HG02943 (cell line): ENCODE results near the gene SMPD4.
"Not testable (repeated sequence)": the region's sequence is repeated elsewhere in the genome, so short reads cannot be mapped to it uniquely, and the experiment has no call there.

ENCODE experiments used
- ATAC-seq: cut with Tn5 transposase; IDR thresholded peaks from one replicate; pipeline ENCODE4 v1.9.1; 2021; ENCODE audit warnings: mild to moderate bottlenecking, low read depth, moderate library complexity; ENCODE audit not compliant: unreplicated experiment

The SMPD4 gene, protein sequence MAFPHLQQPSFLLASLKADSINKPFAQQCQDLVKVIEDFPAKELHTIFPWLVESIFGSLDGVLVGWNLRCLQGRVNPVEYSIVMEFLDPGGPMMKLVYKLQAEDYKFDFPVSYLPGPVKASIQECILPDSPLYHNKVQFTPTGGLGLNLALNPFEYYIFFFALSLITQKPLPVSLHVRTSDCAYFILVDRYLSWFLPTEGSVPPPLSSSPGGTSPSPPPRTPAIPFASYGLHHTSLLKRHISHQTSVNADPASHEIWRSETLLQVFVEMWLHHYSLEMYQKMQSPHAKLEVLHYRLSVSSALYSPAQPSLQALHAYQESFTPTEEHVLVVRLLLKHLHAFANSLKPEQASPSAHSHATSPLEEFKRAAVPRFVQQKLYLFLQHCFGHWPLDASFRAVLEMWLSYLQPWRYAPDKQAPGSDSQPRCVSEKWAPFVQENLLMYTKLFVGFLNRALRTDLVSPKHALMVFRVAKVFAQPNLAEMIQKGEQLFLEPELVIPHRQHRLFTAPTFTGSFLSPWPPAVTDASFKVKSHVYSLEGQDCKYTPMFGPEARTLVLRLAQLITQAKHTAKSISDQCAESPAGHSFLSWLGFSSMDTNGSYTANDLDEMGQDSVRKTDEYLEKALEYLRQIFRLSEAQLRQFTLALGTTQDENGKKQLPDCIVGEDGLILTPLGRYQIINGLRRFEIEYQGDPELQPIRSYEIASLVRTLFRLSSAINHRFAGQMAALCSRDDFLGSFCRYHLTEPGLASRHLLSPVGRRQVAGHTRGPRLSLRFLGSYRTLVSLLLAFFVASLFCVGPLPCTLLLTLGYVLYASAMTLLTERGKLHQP

GRCh38 chr2:130181325-130181879 is at the start of gene SMPD4:
Gene SMPD4, minus strand, starts transcription at chr2:130181602. Its CDS starts 5,010 bp downstream, at chr2:130176592.
- ATAC-seq, result peak; percentile 58

DNA sequence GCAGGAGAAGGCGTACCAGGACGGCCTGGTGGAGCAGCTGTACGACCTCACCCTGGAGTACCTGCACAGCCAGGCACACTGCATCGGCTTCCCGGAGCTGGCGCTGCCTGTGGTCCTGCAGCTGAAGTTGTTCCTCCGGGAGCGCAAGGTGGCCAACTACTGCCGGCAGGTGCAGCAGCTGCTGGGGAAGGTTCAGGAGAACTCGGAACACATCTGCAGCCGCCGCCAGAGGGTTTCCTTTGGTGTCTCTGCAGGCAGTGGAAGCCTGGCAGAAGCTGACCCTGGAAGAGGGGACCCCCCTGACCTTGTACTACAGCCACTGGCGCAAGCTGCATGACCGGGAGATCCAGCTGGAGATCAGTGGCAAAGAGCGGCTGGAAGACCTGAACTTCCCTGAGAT is 49.5 kb upstream of the SMPD4 start:
- ATAC-seq, result not testable (repeated sequence)

DNA sequence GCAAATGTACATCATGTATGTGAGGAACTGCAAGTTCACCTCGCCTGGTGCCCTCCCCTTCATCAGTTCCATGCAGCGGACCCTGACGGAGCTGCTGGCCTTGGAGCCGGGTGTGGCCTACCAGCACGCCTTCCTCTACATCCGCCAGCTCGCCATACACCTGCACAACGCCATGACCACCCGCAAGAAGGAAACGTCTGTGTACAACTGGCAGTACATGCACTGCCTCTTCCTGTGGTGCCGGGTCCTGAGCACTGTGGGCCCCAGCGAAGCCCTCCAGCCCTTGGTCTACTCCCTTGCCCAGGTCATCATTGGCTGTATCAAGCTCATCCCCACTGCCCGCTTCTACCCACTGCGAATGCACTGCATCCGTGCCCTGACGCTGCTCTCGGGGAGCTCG is 49.0 kb upstream of the SMPD4 start:
- ATAC-seq, result not testable (repeated sequence)

GRCh38 chr2:130229161-130229510 is 47.7 kb upstream of the SMPD4 start:
- not testable (repeated sequence) for ATAC-seq

- not testable (repeated sequence) for ATAC-seq
Measured at GRCh38 chr2:130228467-130229160, 47.2 kb upstream of the SMPD4 start.

DNA sequence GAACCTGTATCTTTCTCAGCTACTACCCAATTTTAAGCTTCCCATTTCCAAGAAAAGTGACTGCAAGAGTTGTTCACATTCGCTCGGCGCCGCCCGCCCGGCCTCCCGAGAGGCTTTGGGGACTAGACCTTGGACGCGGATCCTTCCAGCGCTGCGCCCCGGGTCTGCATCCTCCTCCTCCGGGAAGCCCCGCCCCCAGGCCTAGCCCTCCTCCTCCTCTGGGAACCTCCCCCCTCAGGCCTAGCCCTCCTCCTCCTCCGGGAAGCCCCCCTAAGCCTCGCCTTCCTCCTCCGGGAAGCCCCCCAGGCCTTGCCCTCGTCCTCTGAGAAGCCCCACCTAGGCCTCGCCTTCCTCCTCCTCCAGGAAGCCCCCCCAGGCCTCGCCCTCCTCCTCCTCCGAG is 46.6 kb upstream of the SMPD4 start:
- ATAC-seq, result not testable (repeated sequence)

DNA sequence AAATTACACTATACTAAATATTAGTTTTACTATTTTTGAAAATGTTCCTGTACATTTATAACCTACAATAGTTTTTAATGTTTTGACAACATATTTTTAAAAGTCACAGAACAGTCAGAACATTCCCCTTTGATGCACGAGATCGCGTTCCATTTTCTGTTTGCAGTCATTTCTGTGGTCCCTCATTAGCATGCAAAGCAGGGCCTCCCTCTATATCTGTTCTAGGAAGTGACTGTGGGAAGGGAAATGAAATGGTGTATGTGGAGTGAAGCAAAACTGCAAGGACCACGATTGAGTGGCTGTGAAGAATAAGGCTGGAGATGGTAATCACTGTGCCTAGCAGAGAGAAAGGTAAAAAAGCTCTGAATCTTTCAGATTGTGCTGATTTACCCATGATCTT is 41.1 kb upstream of the SMPD4 start:
- ATAC-seq, result not testable (repeated sequence)

DNA sequence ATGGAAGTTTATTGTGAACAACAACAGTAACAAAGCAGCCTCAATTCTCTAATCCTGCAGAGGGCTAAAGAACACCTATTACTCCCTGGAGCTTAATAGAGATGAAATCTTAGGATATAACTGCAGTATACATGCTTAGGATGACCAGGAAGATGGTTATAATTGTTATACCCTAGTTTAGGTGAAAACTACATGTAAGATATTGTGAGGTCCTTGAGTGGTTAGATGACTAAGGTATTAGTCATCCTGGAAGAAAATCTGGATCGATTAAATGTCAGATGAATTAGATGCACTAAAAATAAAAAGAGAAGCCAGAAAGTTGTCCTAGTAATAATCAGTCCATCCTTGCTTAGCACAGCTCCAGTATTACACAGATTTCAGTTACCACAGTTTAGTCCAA is 39.1 kb upstream of the SMPD4 start:
- ATAC-seq, result not testable (repeated sequence)

GRCh38 chr2:130219147-130219546 is 37.7 kb upstream of the SMPD4 start:
- ATAC-seq, result not testable (repeated sequence)

GRCh38 chr2:130207051-130207450 is 25.6 kb upstream of the SMPD4 start:
- ATAC-seq, result not testable (repeated sequence)

DNA sequence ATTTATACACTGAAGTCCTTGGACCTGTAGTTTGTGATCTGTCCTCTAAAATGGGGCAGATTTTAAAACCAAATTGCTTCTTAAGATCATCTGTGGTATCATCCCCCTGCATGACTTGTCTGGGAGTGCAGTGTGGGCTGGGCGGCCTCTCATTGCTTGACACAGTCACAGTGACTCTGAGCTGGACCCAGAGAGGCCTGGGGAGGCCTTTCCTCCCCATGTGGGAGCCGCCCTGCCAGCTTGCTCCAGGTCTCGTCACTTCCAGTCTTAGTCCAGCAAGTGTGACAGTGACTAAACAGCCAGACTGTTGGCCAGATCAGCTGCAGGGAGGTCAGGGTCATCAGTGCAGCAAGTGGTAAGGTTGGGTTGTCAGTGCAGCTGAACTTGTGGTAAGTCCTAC is 21.7 kb upstream of the SMPD4 start:
- ATAC-seq, result not testable (repeated sequence)

DNA sequence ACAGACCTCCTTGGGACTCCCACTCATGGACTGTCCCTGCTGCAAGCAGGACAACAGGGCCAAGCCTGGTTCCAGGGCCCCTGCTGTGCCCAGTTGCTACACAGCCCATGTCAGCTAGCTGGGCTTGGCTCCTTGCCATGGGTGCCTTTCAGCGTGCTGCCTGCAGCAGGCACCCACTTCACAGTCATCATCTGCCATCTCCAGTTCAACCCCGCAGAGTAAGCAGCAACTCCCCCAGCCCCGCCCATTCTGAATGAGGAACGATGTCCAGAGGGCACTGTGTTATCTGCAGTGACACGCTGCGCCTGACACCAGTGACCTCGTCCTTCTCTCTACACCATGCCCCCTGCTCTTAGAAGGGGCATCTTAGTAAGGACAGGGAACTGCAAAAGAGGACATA is 21.1 kb upstream of the SMPD4 start:
- ATAC-seq, result not testable (repeated sequence)

DNA sequence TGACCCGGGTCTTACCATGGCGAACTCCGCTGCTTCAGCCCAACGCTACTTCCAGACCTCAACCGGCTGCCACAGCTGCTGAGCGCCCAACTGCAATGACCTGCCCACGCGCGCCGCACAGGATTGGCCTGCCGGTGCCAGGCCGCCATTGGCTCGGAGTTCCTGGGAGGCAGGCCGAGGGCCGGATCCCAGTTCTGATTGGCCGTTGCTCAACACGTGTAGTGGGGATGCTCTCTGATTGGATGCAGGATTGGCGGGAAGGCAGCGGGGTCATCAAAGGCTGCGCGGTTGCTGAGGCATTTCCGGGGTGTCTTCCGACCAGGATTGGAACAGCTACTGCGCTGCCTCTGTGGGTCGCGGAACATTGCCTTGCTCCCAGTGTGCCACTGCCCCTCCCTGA is 16.9 kb upstream of the SMPD4 start, which contains the start of gene TUBA3E:
TUBA3E (minus strand) TSS at position 97 of the 400 bp plus-strand sequence; CDS start at position 18, 79 bp downstream.
- no peak for ATAC-seq

GRCh38 chr2:130196052-130196451 is 14.7 kb upstream of the SMPD4 start:
- not testable (repeated sequence) for ATAC-seq

GRCh38 chr2:130195089-130195635 is 13.8 kb upstream of the SMPD4 start:
- not testable (repeated sequence) for ATAC-seq

DNA sequence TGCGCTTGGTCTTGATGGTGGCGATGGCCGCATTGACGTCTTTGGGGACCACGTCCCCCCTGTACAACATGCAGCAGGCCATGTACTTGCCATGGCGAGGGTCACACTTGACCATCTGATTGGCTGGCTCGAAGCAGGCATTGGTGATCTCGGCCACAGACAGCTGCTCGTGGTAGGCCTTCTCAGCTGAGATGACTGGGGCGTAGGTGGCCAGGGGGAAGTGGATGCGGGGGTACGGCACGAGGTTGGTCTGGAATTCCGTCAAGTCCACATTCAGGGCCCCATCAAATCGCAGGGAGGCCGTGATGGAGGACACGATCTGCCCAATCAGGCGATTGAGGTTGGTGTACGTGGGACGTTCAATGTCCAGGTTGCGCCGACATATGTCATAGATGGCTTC is 12.4 kb upstream of the SMPD4 start:
- not testable (repeated sequence) for ATAC-seq

DNA sequence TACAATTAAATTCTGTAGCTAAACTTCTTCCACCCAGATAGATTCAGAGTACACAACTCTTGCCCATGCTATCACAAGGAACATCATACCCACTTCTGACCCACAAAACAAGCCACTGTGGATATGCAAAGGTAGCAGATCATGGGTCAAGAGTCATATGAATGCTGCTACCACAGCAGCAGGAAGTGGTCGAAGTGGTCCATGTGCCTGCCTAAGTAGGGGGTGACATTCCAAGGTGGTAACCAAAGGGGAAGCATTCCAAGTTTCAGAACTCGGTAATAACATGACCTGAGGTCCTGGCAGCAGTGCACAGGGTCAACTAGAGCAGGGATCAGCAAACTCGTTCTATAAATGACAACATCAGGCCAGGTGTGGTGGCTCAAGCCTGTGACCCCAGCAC is 11.0 kb upstream of the SMPD4 start:
- not testable (repeated sequence) for ATAC-seq

DNA sequence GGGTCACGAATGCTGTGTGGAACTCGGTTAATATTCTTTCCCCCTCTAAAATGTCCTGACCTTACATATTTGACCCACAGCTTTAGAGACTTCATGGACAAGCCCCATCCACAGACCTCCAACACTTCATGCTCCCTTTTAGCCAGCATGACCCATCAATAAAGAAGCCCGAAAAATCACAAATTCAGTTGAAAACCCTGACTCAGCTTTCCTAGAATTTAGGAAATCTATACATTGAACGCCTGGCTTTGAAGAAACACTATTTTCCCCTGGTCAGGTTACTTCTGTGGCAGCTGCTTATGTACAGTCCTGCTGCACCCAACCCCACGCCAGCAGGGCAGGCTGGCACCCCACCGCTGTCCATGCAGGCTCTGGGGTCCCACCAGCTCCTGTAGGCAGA is 9.9 kb upstream of the SMPD4 start:
- ATAC-seq, result not testable (repeated sequence)

GRCh38 chr2:130190237-130190636 is 8.8 kb upstream of the SMPD4 start:
- no peak for ATAC-seq

DNA sequence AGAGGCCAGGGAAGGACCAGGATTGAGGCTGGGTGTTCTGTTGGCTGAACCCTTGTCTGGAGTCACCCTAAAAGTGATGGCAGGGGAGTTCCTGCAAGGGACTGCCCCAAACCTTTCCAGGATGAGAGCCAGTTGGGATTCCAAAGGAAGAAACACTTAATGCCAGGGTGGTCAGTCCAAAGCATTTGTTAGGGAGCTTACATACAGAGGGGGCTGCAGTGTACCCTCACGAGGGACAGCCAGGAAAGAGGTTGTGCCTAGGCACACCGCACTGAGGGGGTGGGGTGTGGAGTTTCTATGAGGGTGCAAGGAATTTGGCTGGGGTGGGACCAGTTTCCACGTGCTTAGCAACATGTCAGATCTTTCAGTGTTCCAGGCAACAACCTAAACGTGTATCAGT is 7.6 kb upstream of the SMPD4 start:
- ATAC-seq, result not testable (repeated sequence)
